ENCODE results near the gene SLC17A7. TPM values are rescaled to one million over a fixed set of nuclear protein-coding genes. Genes with fewer than 3 reads are reported as not detected.

SLC17A7 gene
- total RNA-seq, 4 donors from 2014 or later, result 0.60 to 1.2 (median 1.1) TPM

GRCh38 chr19:49390131-49390928 is 51.0 kb downstream of the SLC17A7 start:
- WGBS, result 64% methylated on average over 15 of the region's 26 CpGs
- peaks cover 13% of the 10 kb centered on the region for H3K27me3 ChIP-seq

GRCh38 chr19:49389406-49389805 is 51.9 kb downstream of the SLC17A7 start:
- no peak for DNase-seq (ENCODE audit: low spot score in 2 of 2)
- H3K27ac ChIP-seq, result no peak overlapping the region
- no peak for TF ChIP-seq CTCF (IDR thresholded peaks at IDR 0.05)
- TF ChIP-seq POLR2A (IDR thresholded peaks at IDR 0.05), result no peak
- no peak overlapping the region for H3K4me3 ChIP-seq
- H3K4me1 ChIP-seq, result no peaks in the 10 kb centered on the region
- 88% methylated on average over 7 of the region's 20 CpGs for WGBS
- peaks cover 8% of the 10 kb centered on the region for H3K27me3 ChIP-seq
- H3K36me3 ChIP-seq, result no peaks in the 10 kb centered on the region
- H3K9me3 ChIP-seq, result no peaks in the 10 kb centered on the region

More at GRCh38 chr19:49390131-49390928, 51.0 kb downstream of the SLC17A7 start:
- Histone ChIP-seq H3K9me3 (no peaks in the 10 kb centered on the region), H3K36me3 (no peaks in the 10 kb centered on the region), H3K4me1 (no peaks in the 10 kb centered on the region), H3K27ac (no peak overlapping the region), H3K4me3 (no peak overlapping the region)
- TF ChIP-seq POLR2A (IDR thresholded peaks at IDR 0.05), result no peak
- DNase-seq (ENCODE audit: low spot score in 2 of 2), result no peak

- Histone ChIP-seq H3K36me3 (no peaks in the 10 kb centered on the region), H3K4me3 (peak within 1 kb of the TSS; percentile 8), H3K27ac (no peak within 1 kb of the TSS), H3K27me3 (peaks cover 8% of the 10 kb centered on the region), H3K9me3 (no peaks in the 10 kb centered on the region), H3K4me1 (no peaks in the 10 kb centered on the region)
- WGBS, result 65% methylated on average over 32 of the region's 40 CpGs
- DNase-seq (ENCODE audit: low spot score in 2 of 2), result no peak
- no peak for TF ChIP-seq POLR2A (IDR thresholded peaks at IDR 0.05)
- no peak for TF ChIP-seq EP300 (IDR thresholded peaks at IDR 0.05)
- no peak for TF ChIP-seq POLR2AphosphoS5 (IDR thresholded peaks at IDR 0.05)
- no peak for TF ChIP-seq CTCF (IDR thresholded peaks at IDR 0.05)
These were observed 53.4 kb downstream of the SLC17A7 start, which contains the start of gene KASH5 for GRCh38 chr19:49387936-49388372. Gene KASH5 (plus strand): TSS chr19:49388249. CDS start chr19:49390884, 2,635 bp downstream.

- Histone ChIP-seq H3K36me3 (no peaks in the 10 kb centered on the region), H3K4me3 (no peak overlapping the region), H3K27me3 (peaks cover 8% of the 10 kb centered on the region), H3K27ac (no peak overlapping the region), H3K4me1 (no peaks in the 10 kb centered on the region), H3K9me3 (no peaks in the 10 kb centered on the region)
- TF ChIP-seq EP300 (IDR thresholded peaks at IDR 0.05) (no peak), POLR2A (IDR thresholded peaks at IDR 0.05) (no peak), CTCF (IDR thresholded peaks at IDR 0.05) (no peak), POLR2AphosphoS5 (IDR thresholded peaks at IDR 0.05) (no peak)
- no peak for DNase-seq (ENCODE audit: low spot score in 2 of 2)
- 71% methylated on average over 1 of the region's 1 CpG for WGBS
These were observed 57.7 kb downstream of the SLC17A7 start for GRCh38 chr19:49383599-49383998.

GRCh38 chr19:49382639-49383038 is 58.7 kb downstream of the SLC17A7 start:
- no peak for TF ChIP-seq POLR2AphosphoS5 (IDR thresholded peaks at IDR 0.05)
- no peak for TF ChIP-seq POLR2A (IDR thresholded peaks at IDR 0.05)
- no peak for TF ChIP-seq EP300 (IDR thresholded peaks at IDR 0.05)
- TF ChIP-seq CTCF (IDR thresholded peaks at IDR 0.05), result no peak
- no peaks in the 10 kb centered on the region for H3K9me3 ChIP-seq
- peaks cover 2% of the 10 kb centered on the region for H3K27me3 ChIP-seq
- no peak overlapping the region for H3K27ac ChIP-seq
- 93% methylated on average over 5 of the region's 5 CpGs for WGBS
- DNase-seq (ENCODE audit: low spot score in 2 of 2), result no peak
- no peak overlapping the region for H3K4me3 ChIP-seq
- no peaks in the 10 kb centered on the region for H3K36me3 ChIP-seq
- no peaks in the 10 kb centered on the region for H3K4me1 ChIP-seq

Data from suprapubic skin (tissue), 4 donors.